ENCODE data around the gene SLC6A13. TPM values are rescaled to one million over a fixed set of nuclear protein-coding genes. Genes with fewer than 3 reads are reported as not detected.

SLC6A13 gene
- total and polyA plus RNA-seq, 9 donors, result 0.13 to 6.1 (median 0.75) TPM; not detected in 3

- no peaks in the 10 kb centered on the region for H3K27me3 ChIP-seq
- H3K4me1 ChIP-seq (ENCODE audit: insufficient read depth), result peaks cover 10% of the 10 kb centered on the region
- peak overlapping the region; percentile 14 to 31 for H3K27ac ChIP-seq
- 15 to 22% (median 17%) methylated on average over 14 of the region's 14 CpGs for WGBS, 3 donors
- no peaks in the 10 kb centered on the region for H3K36me3 ChIP-seq
- TF ChIP-seq, protein P1, sequence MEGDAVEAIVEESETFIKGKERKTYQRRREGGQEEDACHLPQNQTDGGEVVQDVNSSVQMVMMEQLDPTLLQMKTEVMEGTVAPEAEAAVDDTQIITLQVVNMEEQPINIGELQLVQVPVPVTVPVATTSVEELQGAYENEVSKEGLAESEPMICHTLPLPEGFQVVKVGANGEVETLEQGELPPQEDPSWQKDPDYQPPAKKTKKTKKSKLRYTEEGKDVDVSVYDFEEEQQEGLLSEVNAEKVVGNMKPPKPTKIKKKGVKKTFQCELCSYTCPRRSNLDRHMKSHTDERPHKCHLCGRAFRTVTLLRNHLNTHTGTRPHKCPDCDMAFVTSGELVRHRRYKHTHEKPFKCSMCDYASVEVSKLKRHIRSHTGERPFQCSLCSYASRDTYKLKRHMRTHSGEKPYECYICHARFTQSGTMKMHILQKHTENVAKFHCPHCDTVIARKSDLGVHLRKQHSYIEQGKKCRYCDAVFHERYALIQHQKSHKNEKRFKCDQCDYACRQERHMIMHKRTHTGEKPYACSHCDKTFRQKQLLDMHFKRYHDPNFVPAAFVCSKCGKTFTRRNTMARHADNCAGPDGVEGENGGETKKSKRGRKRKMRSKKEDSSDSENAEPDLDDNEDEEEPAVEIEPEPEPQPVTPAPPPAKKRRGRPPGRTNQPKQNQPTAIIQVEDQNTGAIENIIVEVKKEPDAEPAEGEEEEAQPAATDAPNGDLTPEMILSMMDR (IDR thresholded peaks at IDR 0.05), result no peak
- no peak for TF ChIP-seq EP300 (IDR thresholded peaks at IDR 0.05)
- TF ChIP-seq POLR2A (IDR thresholded peaks at IDR 0.05), result no peak
- no peaks in the 10 kb centered on the region for H3K9me3 ChIP-seq
- H3K4me3 ChIP-seq, result no peak overlapping the region
- intact Hi-C loops (cut with DNase I), result no loop called here
- DNase-seq, result no peak
Observed at GRCh38 chr12:267581-268482, 5.2 kb upstream of the SLC6A13 start.

DNA sequence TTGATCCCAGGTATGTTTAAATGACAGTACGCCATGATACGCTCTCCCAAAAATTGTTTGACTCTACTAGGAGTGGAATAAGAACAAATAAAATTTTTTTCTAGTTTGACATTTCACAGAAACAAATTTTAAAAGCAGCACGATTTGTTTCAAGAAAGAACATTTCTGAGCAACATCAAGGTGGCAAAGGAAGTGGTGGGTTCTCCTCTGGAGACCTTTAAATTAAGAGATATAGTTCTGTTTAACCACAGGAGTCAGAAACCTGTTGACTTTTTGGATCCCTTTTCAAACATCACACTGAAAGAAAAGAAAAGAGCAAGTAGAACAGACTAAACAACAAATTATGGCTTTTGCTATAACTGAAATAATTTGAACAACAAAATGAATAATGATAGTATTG is 2.5 kb upstream of the SLC6A13 start:
- DNase-seq, result no peak
- TF ChIP-seq, protein P1 (IDR thresholded peaks at IDR 0.05), result no peak
- TF ChIP-seq POLR2A (IDR thresholded peaks at IDR 0.05) (no peak), EP300 (IDR thresholded peaks at IDR 0.05) (no peak)
- Histone ChIP-seq H3K27ac (no peak overlapping the region), H3K4me1 (ENCODE audit: insufficient read depth) (peaks cover 9% of the 10 kb centered on the region), H3K27me3 (no peaks in the 10 kb centered on the region), H3K36me3 (no peaks in the 10 kb centered on the region), H3K4me3 (no peak overlapping the region), H3K9me3 (no peaks in the 10 kb centered on the region)
- intact Hi-C loops (cut with DNase I), result no loop called here
- WGBS, 3 donors, result 32 to 53% (median 48%) methylated on average over 3 of the region's 3 CpGs

- 54 to 69% (median 62%) methylated on average over 3 of the region's 3 CpGs for WGBS, 3 donors
- H3K4me3 ChIP-seq, result no peak overlapping the region
- DNase-seq, result no peak
- TF ChIP-seq POLR2A (IDR thresholded peaks at IDR 0.05), result no peak
- TF ChIP-seq, protein P1 (IDR thresholded peaks at IDR 0.05), result no peak
- no peak for TF ChIP-seq EP300 (IDR thresholded peaks at IDR 0.05)
- no peaks in the 10 kb centered on the region for H3K9me3 ChIP-seq
- H3K27ac ChIP-seq, result no peak overlapping the region
- no peaks in the 10 kb centered on the region for H3K27me3 ChIP-seq
- H3K4me1 ChIP-seq (ENCODE audit: insufficient read depth), result peaks cover 8% of the 10 kb centered on the region
- no peaks in the 10 kb centered on the region for H3K36me3 ChIP-seq
- intact Hi-C loops (cut with DNase I), result no loop called here
Observed at GRCh38 chr12:264269-264668, 1.6 kb upstream of the SLC6A13 start.

- intact Hi-C loops (cut with DNase I), result no loop called here
- H3K27ac ChIP-seq, result no peak overlapping the region
- H3K36me3 ChIP-seq, result no peaks in the 10 kb centered on the region
- no peaks in the 10 kb centered on the region for H3K27me3 ChIP-seq
- H3K4me1 ChIP-seq (ENCODE audit: insufficient read depth), result peaks cover 6% of the 10 kb centered on the region
- no peak for DNase-seq
- WGBS, 3 donors, result 77 to 83% (median 77%) methylated on average over 9 of the region's 9 CpGs
- H3K9me3 ChIP-seq, result no peaks in the 10 kb centered on the region
- TF ChIP-seq, protein P1 (IDR thresholded peaks at IDR 0.05), result no peak
- TF ChIP-seq EP300 (IDR thresholded peaks at IDR 0.05), result no peak
- no peak overlapping the region for H3K4me3 ChIP-seq
Observed at GRCh38 chr12:263574-263973, 938 bp upstream of the SLC6A13 start.
